Thyroid gland (tissue), 4 donors: ENCODE data around the gene SPATA2L. TPM values are rescaled to one million over a fixed set of nuclear protein-coding genes. Genes with fewer than 3 reads are reported as not detected.
A peak's percentile ranks its signal among the peaks of the same experiment; 100 is the strongest.

Source experiments
- DNase-seq, 2 donors: peaks; one replicate each; pipeline ENCODE4 v3.0.0-alpha.2; 2019
- H3K27ac ChIP-seq, 3 donors: fragments of 200-600 bp; sonication (generic); 1 replicate in 2 of 3; 2 replicates in 1 of 3; pipeline ENCODE4 v1.5.1; 2016 to 2019; ENCODE audit warnings: mild to moderate bottlenecking in 1 of 3, moderate library complexity in 1 of 3
- H3K27me3 ChIP-seq: fragments of 200-600 bp; sonication (generic); one replicate; pipeline ENCODE4 v1.5.1; 2019
- H3K36me3 ChIP-seq, 2 donors: fragments of 200-600 bp; sonication (generic); one replicate each; pipeline ENCODE4 v1.5.1; 2016 to 2019
- H3K4me1 ChIP-seq, 2 donors: fragments of 200-600 bp; sonication (generic); one replicate each; pipeline ENCODE4 v1.5.1; 2017 to 2019
- H3K4me3 ChIP-seq, 3 donors: fragments of 200-600 bp; sonication (generic); replicated peaks in 1 of 3; 1 replicate in 2 of 3; 2 replicates in 1 of 3; pipeline ENCODE4 v1.5.1; 2016; ENCODE audit warnings: mild to moderate bottlenecking in 1 of 3
- H3K9me3 ChIP-seq: fragments of 200-600 bp; sonication (generic); one replicate; pipeline ENCODE4 v1.5.1; 2017
- CTCF ChIP-seq, 6 experiments: fragments of 200-600 bp in 3 of 6; fragments of 450-650 bp in 3 of 6; sonication (generic) in 3 of 6; IDR thresholded peaks; one replicate each; pipeline ENCODE4 v1.5.1; 2016 to 2019; ENCODE audit warnings: antibody characterized with exemption in 6 of 6, mild to moderate bottlenecking in 2 of 6, inconsistent platforms in 1 of 6, moderate library complexity in 1 of 6
- POLR2A ChIP-seq, 2 donors: fragments of 450-650 bp; IDR thresholded peaks; one replicate each; pipeline ENCODE4 v1.6.1; 2017; ENCODE audit warnings: antibody characterized with exemption in 2 of 2, mild to moderate bottlenecking in 2 of 2, moderate library complexity in 1 of 2
- WGBS, 2 donors: methylation state at CpG; one replicate each; pipeline ENCODE4 v1.1.5; 2017; 5-methylcytosine and 5-hydroxymethylcytosine counted together
- intact Hi-C: fragments of 100-400 bp; cut with DNase I; formaldehyde crosslinking; loops from one replicate; pipeline ENCODE4 v1.15.1; 2023
- total RNA-seq, 4 donors: library from RNA; depleted of rRNA; stranded (reverse); fragments of >200 nt; gene quantifications; one replicate each; pipeline ENCODE4 v1.2.3, GENCODE V29; 2016

SPATA2L gene
- total RNA-seq, 4 donors from 2014 or later: 22.4 to 31.9 (median 27.7) TPM

- H3K4me3 ChIP-seq: peak overlapping the region; percentile 43 to 93 (median 73)
- intact Hi-C loops: no loop called here
- DNase-seq: peak; percentile 8 to 25
- peak overlapping the region in 1 of 3 donors; percentile 54 for H3K27ac ChIP-seq
- no peaks in the 10 kb centered on the region for H3K36me3 ChIP-seq
- 16 to 20% methylated on average over 26 to 27 of the region's 27 CpGs for WGBS, 2 donors
- peaks cover 8 to 15% of the 10 kb centered on the region in 2 donors for H3K4me1 ChIP-seq
- H3K27me3 ChIP-seq: no peaks in the 10 kb centered on the region
- no peaks in the 10 kb centered on the region for H3K9me3 ChIP-seq
- TF ChIP-seq CTCF (IDR thresholded peaks at IDR 0.05): peak in 1 of 6 experiments; percentile 4
- no peak for TF ChIP-seq POLR2A (IDR thresholded peaks at IDR 0.05)
Measured at GRCh38 chr16:89658221-89658879, 43.2 kb downstream of the SPATA2L start.

- peak; percentile 88 to 89 for DNase-seq
- H3K4me3 ChIP-seq: peak within 1 kb of the TSS; percentile 43 to 93 (median 73)
- no peaks in the 10 kb centered on the region for H3K9me3 ChIP-seq
- intact Hi-C loops: no loop called here
- H3K27me3 ChIP-seq: no peaks in the 10 kb centered on the region
- WGBS, 2 donors: 1% methylated on average over 19 to 62 of the region's 99 CpGs
- no peak for TF ChIP-seq CTCF (IDR thresholded peaks at IDR 0.05)
- peak in 1 of 2 donors; percentile 43 for TF ChIP-seq POLR2A (IDR thresholded peaks at IDR 0.05)
- peak within 1 kb of the TSS; percentile 36 to 54 (median 39) for H3K27ac ChIP-seq
- H3K4me1 ChIP-seq: peaks cover 8 to 15% of the 10 kb centered on the region in 2 donors
- H3K36me3 ChIP-seq: no peaks in the 10 kb centered on the region
Measured at GRCh38 chr16:89657442-89658220, 43.9 kb downstream of the SPATA2L start, which contains the start of the genes CHMP1A and SPATA33. CHMP1A (minus strand) TSS chr16:89657708; CDS start chr16:89657588, 120 bp downstream. SPATA33 (plus strand) TSS chr16:89657836; CDS start chr16:89657912, 76 bp downstream.

GRCh38 chr16:89656435-89657121 lies 44.9 kb downstream of the SPATA2L start:
- Histone ChIP-seq H3K36me3 (no peaks in the 10 kb centered on the region), H3K27ac (peak overlapping the region in 2 of 3 donors; percentile 39 to 54), H3K4me3 (peak overlapping the region; percentile 43 to 93 (median 73)), H3K4me1 (peaks cover 8 to 15% of the 10 kb centered on the region in 2 donors), H3K9me3 (no peaks in the 10 kb centered on the region), H3K27me3 (no peaks in the 10 kb centered on the region)
- no peak for DNase-seq
- intact Hi-C loops: no loop called here
- 54 to 61% methylated on average over 14 to 19 of the region's 32 CpGs for WGBS, 2 donors
- TF ChIP-seq POLR2A (IDR thresholded peaks at IDR 0.05) (no peak), CTCF (IDR thresholded peaks at IDR 0.05) (no peak)

- TF ChIP-seq CTCF (IDR thresholded peaks at IDR 0.05): no peak
- TF ChIP-seq POLR2A (IDR thresholded peaks at IDR 0.05): no peak
- Histone ChIP-seq H3K27me3 (no peaks in the 10 kb centered on the region), H3K36me3 (no peaks in the 10 kb centered on the region), H3K4me3 (no peak overlapping the region), H3K27ac (no peak overlapping the region), H3K4me1 (peaks cover 8 to 15% of the 10 kb centered on the region in 2 donors), H3K9me3 (no peaks in the 10 kb centered on the region)
- intact Hi-C loops: no loop called here
- no peak for DNase-seq
- 88 to 92% methylated on average over 10 of the region's 10 CpGs for WGBS, 2 donors
Measured at GRCh38 chr16:89655062-89655643, 46.4 kb downstream of the SPATA2L start.
